Adrenal gland (tissue), 5 donors: ENCODE results near the gene RPRML.
"Not testable (repeated sequence)": the region's sequence is repeated elsewhere in the genome, so short reads cannot be mapped to it uniquely, and the experiment has no call there.

ENCODE experiments used
- CTCF ChIP-seq, 6 experiments: fragments of 450-650 bp in 4 of 6; fragments of 200-600 bp in 2 of 6; sonication (generic) in 1 of 6; IDR thresholded peaks; 1 replicate in 5 of 6; 2 replicates in 1 of 6; pipeline versions ENCODE4 v1.5.1 to v1.8.0; 2016 to 2021; ENCODE audit warnings: antibody characterized with exemption in 6 of 6, mild to moderate bottlenecking in 2 of 6, moderate library complexity in 1 of 6
- POLR2A ChIP-seq, 2 donors: fragments of 450-650 bp; IDR thresholded peaks; one replicate each; pipeline ENCODE4 v1.6.1; 2017; ENCODE audit warnings: antibody characterized with exemption in 2 of 2, mild to moderate bottlenecking in 2 of 2, moderate library complexity in 1 of 2
- donor health status: DM: no; HTN: no; CAD: no.

DNA sequence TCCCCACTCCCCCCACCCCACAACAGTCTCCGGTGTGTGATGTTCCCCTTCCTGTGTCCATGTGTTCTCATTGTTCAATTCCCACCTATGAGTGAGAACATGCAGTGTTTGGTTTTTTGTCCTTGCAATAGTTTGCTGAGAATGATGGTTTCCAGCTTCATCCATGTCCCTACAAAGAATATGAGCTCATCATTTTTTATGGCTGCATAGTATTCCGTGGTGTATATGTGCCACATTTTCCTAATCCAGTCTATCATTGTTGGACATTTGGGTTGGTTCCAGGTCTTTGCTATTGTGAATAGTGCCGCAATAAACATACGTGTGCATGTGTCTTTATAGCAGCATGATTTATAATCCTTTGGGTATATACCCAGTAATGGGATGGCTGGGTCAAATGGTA, 25.9 kb downstream of the RPRML start:
- not testable (repeated sequence) for TF ChIP-seq POLR2A, CTCF (IDR thresholded peaks at IDR 0.05)
